ENCODE results near the gene EPHA7. TPM values are rescaled to one million over a fixed set of nuclear protein-coding genes. Genes with fewer than 3 reads are reported as not detected.

The EPHA7 gene
- total and polyA plus RNA-seq, 2 donors (not counting 1 experiment from before 2014, with no cell fraction given): under 0.01 to 0.03 TPM

- TF ChIP-seq, protein P1, sequence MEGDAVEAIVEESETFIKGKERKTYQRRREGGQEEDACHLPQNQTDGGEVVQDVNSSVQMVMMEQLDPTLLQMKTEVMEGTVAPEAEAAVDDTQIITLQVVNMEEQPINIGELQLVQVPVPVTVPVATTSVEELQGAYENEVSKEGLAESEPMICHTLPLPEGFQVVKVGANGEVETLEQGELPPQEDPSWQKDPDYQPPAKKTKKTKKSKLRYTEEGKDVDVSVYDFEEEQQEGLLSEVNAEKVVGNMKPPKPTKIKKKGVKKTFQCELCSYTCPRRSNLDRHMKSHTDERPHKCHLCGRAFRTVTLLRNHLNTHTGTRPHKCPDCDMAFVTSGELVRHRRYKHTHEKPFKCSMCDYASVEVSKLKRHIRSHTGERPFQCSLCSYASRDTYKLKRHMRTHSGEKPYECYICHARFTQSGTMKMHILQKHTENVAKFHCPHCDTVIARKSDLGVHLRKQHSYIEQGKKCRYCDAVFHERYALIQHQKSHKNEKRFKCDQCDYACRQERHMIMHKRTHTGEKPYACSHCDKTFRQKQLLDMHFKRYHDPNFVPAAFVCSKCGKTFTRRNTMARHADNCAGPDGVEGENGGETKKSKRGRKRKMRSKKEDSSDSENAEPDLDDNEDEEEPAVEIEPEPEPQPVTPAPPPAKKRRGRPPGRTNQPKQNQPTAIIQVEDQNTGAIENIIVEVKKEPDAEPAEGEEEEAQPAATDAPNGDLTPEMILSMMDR (conservative IDR thresholded peaks at IDR 0.05 in 1 of 2, IDR thresholded peaks at IDR 0.05 in 1 of 2; ENCODE audit: low read depth in 1 of 2, low read length in 2 of 2): no peak
- TF ChIP-seq EZH2 (IDR thresholded peaks at IDR 0.05; ENCODE audit: low read length, missing control alignments): no peak
- H4K20me1 ChIP-seq (ENCODE audit: control insufficient read depth, extremely low read depth, insufficient read depth, low read length): no peaks in the 10 kb centered on the region
- H3K4me3 ChIP-seq (replicated peaks in 1 of 4; ENCODE audit: control extremely low read depth in 1 of 4, insufficient read depth in 1 of 4, low read depth in 3 of 4, low read length in 4 of 4): no peak overlapping the region
- no peaks in the 10 kb centered on the region for H3K36me3 ChIP-seq (ENCODE audit: control insufficient read depth, insufficient read depth, low read length)
- no peak overlapping the region for H3K27ac ChIP-seq (ENCODE audit: insufficient read depth, low read length)
- DNase-seq (ENCODE audit: low read depth in 2 of 2): no peak
- no peak overlapping the region for H3K4me2 ChIP-seq (ENCODE audit: extremely low read depth, insufficient read depth, low read length)
- no peaks in the 10 kb centered on the region for H3K79me2 ChIP-seq (ENCODE audit: control insufficient read depth, insufficient read depth, low read length)
- no peak overlapping the region for H2AFZ ChIP-seq (ENCODE audit: low read length)
- H3K4me1 ChIP-seq (ENCODE audit: control insufficient read depth, extremely low read depth, insufficient read depth, low read length): no peaks in the 10 kb centered on the region
- H3K9ac ChIP-seq (ENCODE audit: insufficient read depth, low read length): no peak overlapping the region
- no peaks in the 10 kb centered on the region for H3K9me3 ChIP-seq (ENCODE audit: control insufficient read depth, insufficient read depth, low read depth, low read length)
- H3K27me3 ChIP-seq (ENCODE audit: control insufficient read depth, insufficient read depth, low read length): no peaks in the 10 kb centered on the region
Measured at GRCh38 chr6:93282521-93283031, 136.8 kb downstream of the EPHA7 start.

- Histone ChIP-seq H3K4me2 (ENCODE audit: extremely low read depth, insufficient read depth, low read length) (no peak overlapping the region), H3K79me2 (ENCODE audit: control insufficient read depth, insufficient read depth, low read length) (no peaks in the 10 kb centered on the region), H4K20me1 (ENCODE audit: control insufficient read depth, extremely low read depth, insufficient read depth, low read length) (no peaks in the 10 kb centered on the region), H3K27ac (ENCODE audit: insufficient read depth, low read length) (no peak overlapping the region), H3K27me3 (ENCODE audit: control insufficient read depth, insufficient read depth, low read length) (no peaks in the 10 kb centered on the region), H3K9me3 (ENCODE audit: control insufficient read depth, insufficient read depth, low read depth, low read length) (no peaks in the 10 kb centered on the region), H3K4me1 (ENCODE audit: control insufficient read depth, extremely low read depth, insufficient read depth, low read length) (no peaks in the 10 kb centered on the region), H3K4me3 (replicated peaks in 1 of 4; ENCODE audit: control extremely low read depth in 1 of 4, insufficient read depth in 1 of 4, low read depth in 3 of 4, low read length in 4 of 4) (no peak overlapping the region), H3K9ac (ENCODE audit: insufficient read depth, low read length) (no peak overlapping the region), H2AFZ (ENCODE audit: low read length) (no peak overlapping the region), H3K36me3 (ENCODE audit: control insufficient read depth, insufficient read depth, low read length) (no peaks in the 10 kb centered on the region)
- DNase-seq (ENCODE audit: low read depth in 2 of 2): no peak
- no peak for TF ChIP-seq EZH2 (IDR thresholded peaks at IDR 0.05; ENCODE audit: low read length, missing control alignments)
- TF ChIP-seq, protein P1 (conservative IDR thresholded peaks at IDR 0.05 in 1 of 2, IDR thresholded peaks at IDR 0.05 in 1 of 2; ENCODE audit: low read depth in 1 of 2, low read length in 2 of 2): no peak
Measured at GRCh38 chr6:93278241-93278640, 141.1 kb downstream of the EPHA7 start.

DNA sequence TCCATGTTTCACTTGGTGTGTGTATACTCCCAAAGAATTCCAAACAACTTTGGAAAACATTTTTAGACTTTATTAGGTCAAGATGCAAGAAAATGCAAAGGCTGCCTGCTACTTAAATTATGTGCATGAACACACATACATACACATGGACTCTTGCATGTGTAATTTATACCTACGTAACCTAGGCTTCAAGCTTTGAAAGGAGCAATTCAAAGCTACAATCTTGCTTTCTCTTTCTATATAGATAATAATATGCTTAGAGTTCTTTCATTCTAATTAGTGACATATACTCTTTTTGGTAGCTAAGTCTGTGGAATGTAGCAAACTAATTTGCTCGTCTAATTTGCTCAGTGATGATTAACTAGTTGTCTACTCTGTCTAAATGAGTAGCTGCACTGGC is 146.5 kb downstream of the EPHA7 start:
- Histone ChIP-seq H3K9me3 (ENCODE audit: control insufficient read depth, insufficient read depth, low read depth, low read length) (no peaks in the 10 kb centered on the region), H3K79me2 (ENCODE audit: control insufficient read depth, insufficient read depth, low read length) (no peaks in the 10 kb centered on the region), H4K20me1 (ENCODE audit: control insufficient read depth, extremely low read depth, insufficient read depth, low read length) (no peaks in the 10 kb centered on the region), H3K4me2 (ENCODE audit: extremely low read depth, insufficient read depth, low read length) (no peak overlapping the region), H3K4me3 (replicated peaks in 1 of 4; ENCODE audit: control extremely low read depth in 1 of 4, insufficient read depth in 1 of 4, low read depth in 3 of 4, low read length in 4 of 4) (no peak overlapping the region), H3K9ac (ENCODE audit: insufficient read depth, low read length) (no peak overlapping the region), H3K27me3 (ENCODE audit: control insufficient read depth, insufficient read depth, low read length) (no peaks in the 10 kb centered on the region), H3K27ac (ENCODE audit: insufficient read depth, low read length) (no peak overlapping the region), H3K36me3 (ENCODE audit: control insufficient read depth, insufficient read depth, low read length) (no peaks in the 10 kb centered on the region), H2AFZ (ENCODE audit: low read length) (no peak overlapping the region), H3K4me1 (ENCODE audit: control insufficient read depth, extremely low read depth, insufficient read depth, low read length) (no peaks in the 10 kb centered on the region)
- TF ChIP-seq EZH2 (IDR thresholded peaks at IDR 0.05; ENCODE audit: low read length, missing control alignments): no peak
- TF ChIP-seq, protein P1 (conservative IDR thresholded peaks at IDR 0.05 in 1 of 2, IDR thresholded peaks at IDR 0.05 in 1 of 2; ENCODE audit: low read depth in 1 of 2, low read length in 2 of 2): no peak
- DNase-seq (ENCODE audit: low read depth in 2 of 2): no peak
